HG02678 (cell line): ENCODE measurements around the gene NFATC2.

Source experiments
- ATAC-seq: cut with Tn5 transposase; IDR thresholded peaks from one replicate; pipeline ENCODE4 v1.9.1; 2021; ENCODE audit warnings: mild to moderate bottlenecking, moderate library complexity; ENCODE audit not compliant: unreplicated experiment

NFATC2 gene

DNA sequence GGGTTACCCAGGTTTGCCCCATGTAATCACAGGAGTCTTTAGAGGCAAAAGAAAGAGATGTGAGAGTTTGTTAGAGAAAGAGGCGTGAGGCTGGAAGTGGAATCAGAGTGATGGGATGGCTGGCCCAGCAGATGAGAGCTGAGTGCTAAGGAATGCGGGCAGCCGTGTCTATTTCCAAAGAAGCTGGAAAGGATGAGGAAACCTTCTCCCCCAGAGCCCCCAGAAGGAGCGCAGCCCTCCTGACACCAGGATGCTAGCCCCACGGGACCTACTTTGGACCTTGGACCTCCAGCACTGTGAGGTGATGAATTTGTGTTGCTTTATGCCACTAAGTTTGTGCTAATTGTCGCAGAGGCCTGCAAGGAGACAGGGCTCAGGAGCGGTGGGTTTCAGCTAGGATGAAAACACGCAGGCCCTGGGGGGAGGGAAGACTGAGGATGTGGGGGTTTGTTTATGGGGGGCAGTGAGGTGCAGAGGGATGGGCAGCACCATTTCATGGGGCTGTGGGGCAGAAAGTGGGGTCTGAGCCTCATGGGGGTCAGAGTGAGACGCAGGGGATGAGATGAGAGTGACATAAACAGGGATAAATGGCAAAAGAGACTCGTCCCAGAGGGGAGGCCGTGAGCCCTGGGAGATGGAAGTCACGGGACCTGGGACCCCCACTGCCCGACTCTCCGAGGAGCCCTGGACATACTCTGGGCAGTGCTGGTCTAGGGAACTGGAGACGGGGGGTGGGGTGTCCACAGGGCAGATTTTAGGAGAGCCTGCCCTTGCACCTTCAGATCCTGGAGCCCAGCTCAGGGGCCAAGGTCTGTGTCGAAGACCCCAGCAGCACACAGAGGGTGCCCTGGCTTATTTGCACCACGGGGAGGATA lies 160.2 kb downstream of the NFATC2 start:
- ATAC-seq: no peak

DNA sequence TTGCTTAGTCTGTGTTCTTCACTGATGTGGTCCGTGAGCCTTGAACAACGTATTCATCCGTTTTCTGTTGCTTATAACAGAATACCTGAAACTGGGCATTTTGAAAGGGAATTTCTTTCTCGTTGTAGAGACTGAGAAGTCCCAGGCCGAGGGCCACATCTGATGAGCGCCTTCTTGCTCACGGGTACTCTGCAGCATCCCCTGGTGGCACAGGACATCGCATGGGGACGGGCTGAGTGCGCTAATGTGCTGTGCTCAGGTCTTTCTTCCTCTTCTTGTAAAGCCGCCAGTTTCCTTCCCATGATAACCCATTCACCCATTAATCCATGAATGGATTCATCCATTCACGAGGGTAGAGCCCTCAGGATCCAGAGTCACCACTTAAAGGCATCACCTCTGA lies 161.0 kb downstream of the NFATC2 start:
- ATAC-seq: no peak

DNA sequence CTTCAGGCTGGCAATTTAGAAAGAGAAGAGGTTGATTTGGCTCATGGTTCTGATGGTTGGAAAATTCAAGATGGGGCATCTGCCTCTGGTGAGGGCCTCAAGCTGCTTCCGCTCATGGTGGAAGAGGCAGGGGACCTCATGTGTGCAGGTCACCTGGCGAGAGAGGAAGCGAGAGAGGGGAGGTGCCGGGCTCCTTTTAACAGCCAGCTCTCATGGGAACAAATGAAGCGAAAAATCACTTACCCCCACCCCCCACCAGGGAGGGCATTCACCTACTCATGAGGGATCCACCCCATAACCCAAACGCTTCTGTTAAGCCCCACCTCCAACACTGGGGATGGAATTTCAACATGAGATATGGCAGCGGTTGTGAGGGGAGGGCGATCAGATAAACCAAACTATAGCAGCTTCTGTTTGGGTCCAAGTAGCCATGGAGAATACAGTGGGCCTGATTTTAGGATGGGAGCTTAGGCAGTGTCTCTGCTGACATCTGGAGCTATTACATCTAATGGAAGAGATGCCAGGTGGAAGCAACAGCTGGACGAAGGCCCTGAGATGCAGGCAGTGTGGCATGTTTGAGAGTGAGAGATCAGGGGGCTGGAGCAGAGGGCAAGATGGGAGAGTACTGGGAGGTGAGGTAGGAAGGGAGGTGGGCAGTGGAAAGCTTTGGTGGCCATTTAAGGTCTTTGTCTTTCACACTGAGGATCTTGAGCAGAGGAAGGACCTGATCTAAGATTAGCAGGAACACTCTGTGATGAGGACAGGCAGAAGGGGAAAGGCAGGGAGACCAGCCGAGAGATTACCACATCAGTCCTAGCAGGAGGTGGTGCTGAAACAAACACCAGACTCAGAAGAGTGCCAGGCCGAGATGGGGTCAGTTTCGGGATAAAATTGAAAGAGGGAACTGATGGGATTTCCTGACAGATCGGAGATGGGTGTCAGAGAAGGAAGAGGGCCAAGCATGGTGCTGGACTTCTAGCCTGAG lies 161.8 kb downstream of the NFATC2 start:
- no peak for ATAC-seq

DNA sequence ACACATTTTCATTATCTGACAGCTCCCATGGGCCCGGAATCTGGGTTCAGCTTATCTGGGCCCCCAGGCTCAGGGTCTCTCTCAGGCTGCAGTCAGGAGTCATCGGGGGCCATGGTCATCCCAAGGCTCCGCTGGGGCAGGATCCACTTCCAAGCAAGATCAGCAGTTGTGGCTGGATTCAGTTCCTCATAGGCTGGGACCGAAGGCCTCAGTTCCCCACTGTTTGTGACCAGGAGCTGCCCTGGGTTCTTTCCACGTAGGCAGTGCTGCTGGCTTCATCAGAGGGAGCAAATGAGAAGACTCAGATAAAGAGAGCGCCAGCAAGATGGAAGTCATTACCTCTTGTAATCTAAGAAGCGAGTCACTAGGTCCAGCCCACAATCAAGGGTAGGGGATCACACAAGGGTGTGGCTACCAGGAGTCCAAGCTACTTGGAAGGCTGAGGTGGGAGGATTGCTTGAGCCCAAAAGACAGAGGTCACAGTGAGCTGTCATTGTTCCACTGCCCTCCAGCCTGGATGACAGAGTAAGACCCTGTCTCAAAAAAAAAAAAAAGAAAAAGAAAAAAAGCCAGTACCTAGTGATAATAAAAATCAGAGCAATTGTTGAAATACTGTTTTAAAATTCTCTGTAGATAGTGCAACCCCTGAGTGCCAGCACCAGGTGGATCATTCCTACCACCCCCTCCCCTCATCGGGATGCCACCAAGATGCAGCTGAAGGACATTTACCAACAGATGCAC lies 162.7 kb downstream of the NFATC2 start:
- no peak for ATAC-seq

DNA sequence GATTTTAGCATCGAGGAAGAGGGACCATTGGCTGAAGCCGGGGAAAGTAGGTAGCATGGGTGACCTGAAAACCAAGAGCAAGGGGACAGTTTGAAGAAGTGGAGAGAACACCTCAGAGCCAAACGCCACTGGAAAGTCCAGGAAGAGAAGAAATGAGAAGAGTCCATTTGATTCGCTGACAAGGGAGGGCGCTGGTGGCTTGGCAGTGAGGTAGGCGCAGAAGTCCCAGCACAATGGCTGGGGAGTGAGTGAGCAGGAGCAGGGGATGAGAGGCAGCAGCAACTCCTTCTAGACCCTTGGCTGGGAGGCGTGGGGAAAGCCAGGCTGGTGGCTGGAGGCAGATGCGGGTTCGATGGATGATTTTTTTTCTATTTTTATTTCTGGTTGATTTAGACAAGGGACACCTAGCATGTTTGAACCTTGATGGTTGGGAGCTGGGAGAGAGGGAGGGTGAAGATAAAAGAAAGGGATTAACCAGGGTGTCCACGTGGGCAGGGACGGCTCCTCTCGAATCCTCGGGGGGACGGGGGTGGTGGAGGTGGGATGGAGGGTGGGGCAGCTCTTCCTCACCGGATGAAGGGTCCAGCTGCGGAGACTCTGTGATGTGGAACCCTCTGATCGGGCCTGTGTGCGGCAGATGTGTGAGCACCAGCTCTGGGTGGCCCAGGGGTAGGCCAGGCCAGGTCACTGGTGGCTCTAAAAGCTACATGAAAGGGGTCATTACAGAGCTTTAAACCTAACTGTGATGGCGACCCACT lies 164.2 kb downstream of the NFATC2 start:
- ATAC-seq: no peak

DNA sequence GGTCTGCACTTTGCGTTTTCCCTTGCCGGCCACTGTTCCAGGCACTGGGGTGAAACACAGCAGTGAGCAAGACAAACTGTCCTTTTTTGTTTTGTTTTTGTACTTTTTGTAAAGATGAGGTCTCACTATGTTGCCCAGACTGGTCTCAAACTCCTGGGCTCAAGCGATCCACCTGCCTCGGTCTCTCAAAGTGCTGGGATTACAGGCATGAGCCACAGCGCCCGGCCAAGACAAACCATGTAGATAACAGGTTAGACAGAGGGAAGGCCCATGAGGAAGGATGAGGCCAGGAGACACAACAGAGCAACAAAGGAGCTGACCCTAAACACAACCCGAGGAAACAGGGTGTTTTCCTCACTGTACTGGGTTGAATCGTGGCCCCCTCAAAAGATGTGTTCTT lies 165.4 kb downstream of the NFATC2 start:
- ATAC-seq: no peak

DNA sequence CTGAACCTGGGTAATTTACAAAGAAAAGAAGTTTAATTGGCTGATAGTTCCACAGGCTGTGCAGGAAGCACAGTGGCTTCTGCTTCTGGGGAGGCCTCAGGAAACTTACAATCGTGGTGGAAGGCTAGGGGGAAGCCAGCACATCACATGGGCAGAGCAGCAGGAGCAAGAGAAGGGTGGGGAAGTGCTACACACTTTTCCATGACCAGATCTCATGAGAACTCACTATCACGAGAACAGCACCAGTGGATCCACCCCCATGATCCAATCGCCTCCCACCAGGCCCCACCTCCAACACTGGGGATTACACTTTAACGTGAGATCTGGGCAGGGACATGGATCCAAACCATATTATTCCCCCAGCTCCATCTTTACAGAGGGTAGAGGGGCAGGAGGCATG lies 166.4 kb downstream of the NFATC2 start:
- ATAC-seq: no peak

DNA sequence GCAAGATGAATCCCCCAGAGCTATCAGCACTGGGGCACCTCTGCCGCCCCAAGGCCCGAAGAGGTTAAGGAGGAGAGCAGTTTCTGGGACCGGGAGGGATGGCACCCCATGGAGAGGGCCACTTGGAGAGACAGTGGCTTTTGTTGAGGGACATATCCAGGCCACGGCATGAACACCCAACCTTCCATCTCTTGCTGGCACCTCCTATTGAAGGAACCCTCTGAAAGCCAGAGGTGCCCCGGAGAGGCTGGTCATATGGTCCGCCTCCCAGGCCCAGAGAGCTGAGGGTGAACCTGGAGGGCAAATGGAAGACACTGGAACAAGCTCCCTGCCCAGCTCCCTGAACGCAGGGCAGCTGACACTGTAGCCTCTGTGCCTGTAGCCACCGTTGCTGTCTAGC lies 167.0 kb downstream of the NFATC2 start:
- no peak for ATAC-seq

DNA sequence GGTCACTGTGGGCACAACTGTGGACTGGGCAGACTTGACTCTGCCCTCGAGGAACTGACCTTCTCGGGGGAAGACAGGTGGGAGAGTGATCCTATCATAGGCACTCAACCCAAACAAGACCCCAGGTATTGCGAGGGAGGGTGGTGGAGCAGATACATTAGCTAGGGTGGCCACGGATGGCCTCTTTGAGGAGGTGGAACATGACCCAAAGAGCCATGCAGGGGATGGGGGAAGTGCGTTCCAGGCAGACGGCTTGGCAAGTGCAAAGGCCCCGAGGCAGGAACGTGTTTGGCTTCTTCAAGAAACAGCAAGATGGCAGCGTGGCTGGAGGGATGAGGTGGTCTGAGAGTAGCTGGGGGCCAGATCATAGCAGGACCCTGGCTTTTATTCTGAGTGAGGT lies 167.6 kb downstream of the NFATC2 start:
- ATAC-seq: no peak

DNA sequence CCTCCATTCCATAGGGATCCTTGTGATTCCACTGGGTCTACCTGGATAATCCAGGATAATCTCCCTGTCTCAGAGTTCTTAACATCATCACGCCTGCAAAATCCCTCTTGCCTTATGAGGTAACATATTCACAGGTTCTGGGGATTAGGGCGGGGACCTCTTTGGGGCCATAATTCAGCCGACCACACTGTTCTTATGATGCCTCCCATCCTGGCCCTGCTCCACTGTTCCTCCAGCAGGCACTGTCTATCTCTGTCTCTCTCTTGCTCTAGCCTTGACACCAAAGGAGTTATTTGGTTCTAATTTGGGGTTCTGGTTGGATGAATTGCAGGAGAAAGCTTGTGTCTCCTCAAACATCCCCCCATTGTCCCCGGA lies 168.1 kb downstream of the NFATC2 start:
- no peak for ATAC-seq

DNA sequence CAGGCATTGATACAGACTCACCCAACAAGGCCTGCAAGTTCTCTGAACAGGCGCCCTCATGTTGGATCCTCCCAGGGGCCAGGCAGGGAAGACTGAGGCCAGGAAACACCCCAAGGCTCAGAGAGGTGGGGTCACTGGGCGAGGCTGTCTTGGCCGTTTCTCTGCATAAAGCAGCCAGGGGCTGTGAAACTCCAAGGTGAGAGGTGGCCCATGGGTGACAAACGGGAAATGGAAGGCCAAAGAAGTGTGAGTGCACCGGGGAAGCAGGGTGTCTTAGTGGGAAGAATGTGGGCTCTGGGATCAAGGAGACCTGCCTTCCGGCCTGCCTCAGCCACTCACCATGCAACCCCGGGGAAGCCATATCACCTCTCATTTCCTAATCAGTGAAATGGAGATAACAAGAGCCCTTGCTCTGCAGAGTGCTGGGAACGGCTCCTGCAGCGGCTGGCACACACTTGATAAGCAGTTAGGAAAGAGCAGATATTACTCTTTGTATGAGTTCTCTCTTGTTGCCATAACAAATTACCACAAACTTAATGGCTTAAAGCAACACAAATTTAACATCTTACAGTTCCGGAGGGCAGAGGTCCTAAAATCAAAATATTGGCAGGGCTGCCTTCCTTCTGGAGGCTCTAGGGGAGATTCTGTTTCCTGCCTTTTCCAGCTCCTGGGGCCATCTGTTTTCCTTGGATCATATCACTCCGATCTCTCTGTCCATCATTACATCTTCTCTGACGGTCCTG lies 168.6 kb downstream of the NFATC2 start:
- ATAC-seq: no peak

DNA sequence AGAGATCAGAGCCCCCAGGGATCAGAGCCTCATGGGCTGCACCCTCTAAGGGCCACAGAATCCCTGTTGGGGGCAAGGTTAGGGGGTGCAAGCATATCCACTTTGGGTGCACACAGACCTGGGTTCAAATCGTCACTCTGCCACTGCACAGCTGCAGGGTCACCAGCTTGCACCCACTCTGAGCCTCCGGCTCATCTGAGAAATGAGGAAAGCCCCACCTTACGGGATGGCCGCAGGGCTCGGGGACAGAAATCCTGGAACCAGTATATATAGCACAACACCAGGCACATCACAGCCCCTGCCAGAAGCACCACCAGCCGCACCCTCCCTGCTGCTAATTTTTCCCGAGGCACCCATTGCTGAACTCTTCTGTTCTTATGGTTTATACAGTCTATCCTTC lies 169.6 kb downstream of the NFATC2 start:
- no peak for ATAC-seq

DNA sequence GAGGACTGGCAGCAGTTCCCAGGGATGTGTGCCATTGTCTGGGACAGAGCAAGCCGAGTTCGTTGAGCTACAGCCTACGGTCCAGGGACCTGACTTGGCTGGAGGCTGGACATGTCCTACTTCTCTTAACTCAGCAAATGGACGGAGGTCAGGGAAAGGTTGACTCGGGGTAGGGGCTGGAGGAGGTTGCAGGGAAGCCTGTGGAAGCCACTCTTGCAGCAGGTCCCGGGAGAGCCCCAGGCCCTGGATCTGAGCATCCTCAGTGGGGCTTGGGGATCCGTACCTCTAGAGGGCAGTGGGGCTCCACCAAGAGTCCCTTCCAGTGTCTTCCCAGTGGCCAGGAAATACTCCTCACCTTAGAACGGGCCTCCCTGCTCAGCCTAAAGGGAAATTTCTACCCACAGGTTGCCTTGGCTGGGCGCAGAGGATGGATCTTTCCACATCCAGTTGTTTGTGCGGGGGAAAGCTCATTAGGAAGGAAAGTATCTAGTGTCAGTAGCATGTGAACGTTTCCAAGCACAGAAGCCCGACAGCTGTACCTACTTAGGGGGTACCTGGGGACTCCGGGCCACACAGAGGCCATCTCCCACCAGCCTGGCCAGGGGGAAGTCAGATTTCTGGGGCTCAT lies 170.2 kb downstream of the NFATC2 start:
- no peak for ATAC-seq

DNA sequence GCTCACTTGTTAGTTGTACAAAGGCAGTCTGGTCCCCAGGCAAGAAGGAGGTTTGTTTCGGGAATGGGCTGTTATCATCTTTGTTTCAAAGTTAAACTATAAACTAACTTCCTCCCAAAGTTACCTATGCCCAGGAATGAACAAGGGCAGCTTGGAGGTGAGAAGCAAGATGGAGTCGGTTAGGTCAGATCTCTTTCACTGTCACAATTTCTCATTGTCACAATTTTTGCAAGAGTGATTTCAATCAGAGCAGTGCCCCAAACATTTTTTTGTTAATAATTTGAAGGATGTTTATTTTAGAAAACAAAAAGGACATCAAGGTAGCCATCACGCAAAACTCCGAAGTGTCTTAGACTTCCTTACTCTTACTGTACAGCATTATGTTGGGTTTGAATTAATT lies 170.8 kb downstream of the NFATC2 start:
- no peak for ATAC-seq

DNA sequence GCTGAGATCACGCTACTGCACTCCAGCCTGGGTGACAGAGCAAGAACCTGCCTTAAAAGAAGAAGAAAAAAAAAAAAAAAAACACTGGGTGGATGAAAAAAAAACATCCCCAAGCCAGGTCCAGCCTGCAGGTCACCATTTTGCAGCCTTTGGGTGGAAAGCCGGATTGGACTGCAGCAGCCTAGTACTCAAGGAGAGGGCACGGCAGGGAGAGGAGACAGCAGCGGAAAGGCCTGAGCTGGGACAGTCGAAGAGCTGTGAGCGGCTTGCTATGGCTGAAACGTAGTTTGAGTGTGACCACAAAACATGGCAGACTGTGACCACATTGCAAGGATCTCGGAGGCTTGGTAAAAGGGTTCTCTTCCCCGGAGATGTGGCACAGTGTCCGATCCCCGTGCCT lies 173.0 kb downstream of the NFATC2 start:
- ATAC-seq: no peak

DNA sequence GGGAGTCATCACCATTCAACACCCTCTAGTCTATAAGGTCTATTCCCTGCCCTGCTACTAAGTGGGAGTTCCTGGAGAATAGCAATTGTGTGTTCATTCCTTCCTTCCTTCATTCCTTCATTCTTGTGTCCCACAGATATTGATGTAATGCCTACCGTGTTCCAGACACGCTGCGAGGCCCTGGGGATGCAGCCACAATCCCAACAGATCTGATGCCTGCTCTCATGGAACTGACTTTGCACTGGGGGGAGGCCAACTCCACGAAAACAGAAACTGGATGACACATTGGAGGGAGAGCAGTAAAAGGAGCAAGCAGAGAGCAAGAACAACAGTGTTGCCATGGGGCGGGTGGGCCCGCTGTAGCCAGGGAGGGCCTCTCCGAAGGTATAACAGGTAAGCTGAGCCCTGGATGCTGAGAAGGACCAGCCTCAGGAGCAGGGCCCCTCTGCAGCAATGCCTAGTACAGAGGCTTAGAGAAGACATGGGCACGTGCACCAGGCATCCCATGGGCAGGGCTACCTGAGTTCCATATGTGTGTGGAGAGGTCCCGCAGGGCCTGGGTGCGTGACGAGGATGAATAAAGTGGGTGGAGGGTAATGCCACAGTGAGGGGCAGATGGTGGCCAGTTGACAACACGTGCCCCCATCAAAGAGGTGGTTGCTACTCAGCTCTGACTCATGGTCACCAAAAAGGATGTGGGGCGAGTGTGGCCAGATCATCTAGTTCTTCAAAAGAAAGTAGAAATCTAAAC lies 173.9 kb downstream of the NFATC2 start:
- ATAC-seq: no peak

DNA sequence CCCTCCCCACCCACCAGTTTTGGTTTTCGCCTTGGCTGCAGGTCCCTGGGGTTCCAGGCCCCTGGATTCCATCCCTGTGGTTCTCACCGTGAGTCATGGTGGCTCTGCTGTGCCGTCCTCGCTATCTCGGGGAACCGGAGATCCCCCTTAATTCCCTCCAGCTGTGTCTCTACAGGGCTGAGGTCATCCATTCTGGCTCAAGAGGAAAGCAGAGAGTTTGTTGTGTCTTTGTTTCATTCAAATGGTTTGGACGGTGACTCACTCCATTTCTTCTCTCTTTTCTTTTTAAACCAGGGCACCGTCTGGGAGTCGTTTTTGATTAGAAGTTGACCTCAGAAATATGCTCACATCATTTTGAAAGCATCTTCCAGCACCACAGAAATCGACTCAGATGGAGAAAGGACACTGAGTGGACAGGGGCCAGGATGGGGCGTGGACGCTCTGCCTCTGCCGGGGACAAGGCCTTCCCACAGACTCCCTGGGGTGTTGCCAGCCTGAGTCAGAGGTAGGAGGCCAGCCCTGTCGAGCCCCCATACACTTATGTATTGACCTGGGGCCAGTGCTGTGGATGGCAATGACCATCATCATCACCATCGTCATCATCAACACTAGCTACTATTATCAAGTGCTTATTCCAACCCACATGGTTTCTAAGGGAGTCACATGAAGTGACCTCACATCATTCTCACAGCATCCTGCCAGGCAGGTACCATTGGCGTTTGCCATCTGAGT lies 176.2 kb downstream of the NFATC2 start:
- ATAC-seq: no peak

DNA sequence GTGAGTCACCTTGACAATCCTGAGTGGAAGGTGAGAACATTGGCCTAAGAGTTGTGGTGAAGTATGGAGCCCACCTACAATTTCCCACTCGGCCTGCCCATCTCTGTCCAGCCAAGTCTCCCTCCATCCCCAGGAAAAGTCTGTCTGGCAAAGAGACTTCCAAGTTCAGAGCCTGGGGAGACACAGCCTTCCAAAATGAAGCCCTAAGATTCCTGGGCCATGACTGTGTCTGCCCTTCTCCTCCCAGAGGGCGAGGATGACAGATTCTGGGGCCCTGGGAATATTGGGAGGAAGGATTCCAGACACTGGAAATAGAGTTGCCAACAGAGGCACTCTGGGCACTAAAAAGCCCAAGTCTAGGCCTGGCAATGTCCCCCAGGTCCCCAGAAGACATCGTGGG lies 176.8 kb downstream of the NFATC2 start:
- no peak for ATAC-seq
